SU-DHL-6 (cell line): Measurements from ENCODE around the gene UNC93B1.

ENCODE experiments used
- CTCF ChIP-seq: fragments of 200-600 bp; sonication (generic); IDR thresholded peaks from one replicate; pipeline ENCODE4 v1.5.1; 2017; ENCODE audit warnings: antibody characterized with exemption, mild to moderate bottlenecking, low read length, moderate library complexity; ENCODE audit not compliant: insufficient read depth, poor library complexity, severe bottlenecking
- EZH2phosphoT487 ChIP-seq: fragments of 200-600 bp; sonication (generic), shearing (Covaris generic); conservative IDR thresholded peaks from 2 replicates; pipeline ENCODE4 v1.6.1; 2018; ENCODE audit warnings: mild to moderate bottlenecking, antibody characterized with exemption, low read length, moderate library complexity, mixed read lengths

- TF ChIP-seq CTCF (no peak), EZH2phosphoT487 (no peak)
Observed at GRCh38 chr11:68036141-68036716, 32.3 kb upstream of the UNC93B1 start.
